Measurements from ENCODE around the gene PPP2R2C.

Gene PPP2R2C

GRCh38 chr4:6383009-6383404, 89.4 kb downstream of the PPP2R2C start:
- no peak for TF ChIP-seq CTCF (IDR thresholded peaks at IDR 0.05; ENCODE audit: low read depth, low read length, missing control alignments)
- H3K4me3 ChIP-seq (ENCODE audit: low read depth, low read length): no peak overlapping the region
- DNase-seq (ENCODE audit: low read depth): no peak
- in situ Hi-C loops (cut with HindIII; ENCODE audit: low sequenced_read_pairs): no loop called here

- no peak for TF ChIP-seq CTCF (IDR thresholded peaks at IDR 0.05; ENCODE audit: low read depth, low read length, missing control alignments)
- DNase-seq (ENCODE audit: low read depth): no peak
- in situ Hi-C loops (cut with HindIII; ENCODE audit: low sequenced_read_pairs): no loop called here
- H3K4me3 ChIP-seq (ENCODE audit: low read depth, low read length): no peak overlapping the region
Measured at GRCh38 chr4:6381571-6382123, 90.8 kb downstream of the PPP2R2C start.

GRCh38 chr4:6380746-6381410, 91.5 kb downstream of the PPP2R2C start:
- H3K4me3 ChIP-seq (ENCODE audit: low read depth, low read length): no peak overlapping the region
- TF ChIP-seq CTCF (IDR thresholded peaks at IDR 0.05; ENCODE audit: low read depth, low read length, missing control alignments): no peak
- in situ Hi-C loops (cut with HindIII; ENCODE audit: low sequenced_read_pairs): no loop called here
- DNase-seq (ENCODE audit: low read depth): no peak

- DNase-seq (ENCODE audit: low read depth): no peak
- in situ Hi-C loops (cut with HindIII; ENCODE audit: low sequenced_read_pairs): loop anchor here (5.0 kb wide), 1 partner anchor 73 kb away; no protein-coding TSS in a partner anchor
- TF ChIP-seq CTCF (IDR thresholded peaks at IDR 0.05; ENCODE audit: low read depth, low read length, missing control alignments): no peak
- H3K4me3 ChIP-seq (ENCODE audit: low read depth, low read length): no peak overlapping the region
Measured at GRCh38 chr4:6379767-6380745, 92.4 kb downstream of the PPP2R2C start.

GRCh38 chr4:6378493-6379445, 93.6 kb downstream of the PPP2R2C start:
- H3K4me3 ChIP-seq (ENCODE audit: low read depth, low read length): no peak overlapping the region
- in situ Hi-C loops (cut with HindIII; ENCODE audit: low sequenced_read_pairs): loop anchor here (5.0 kb wide), 1 partner anchor 71 kb away; no protein-coding TSS in a partner anchor
- DNase-seq (ENCODE audit: low read depth): no peak
- TF ChIP-seq CTCF (IDR thresholded peaks at IDR 0.05; ENCODE audit: low read depth, low read length, missing control alignments): no peak
